B cell (primary cell): Measurements from ENCODE around the gene SCO2.

Source experiments
- CTCF ChIP-seq: fragments of 200-600 bp; IDR thresholded peaks from one replicate; pipeline ENCODE4 v1.8.0; 2022; ENCODE audit warnings: antibody characterized with exemption, mild to moderate bottlenecking
- EZH2 ChIP-seq: IDR thresholded peaks from 2 replicates; pipeline ENCODE4 v1.6.1; 2012; ENCODE audit warnings: borderline replicate concordance, low read depth, mild to moderate bottlenecking, moderate library complexity, low read length; ENCODE audit not compliant: insufficient read depth, poor library complexity, severe bottlenecking

- no peak for TF ChIP-seq CTCF
- TF ChIP-seq EZH2 = no peak
Observed at GRCh38 chr22:50542416-50542927, 17.1 kb upstream of the SCO2 start.
